ENCODE results near the gene PTGIR.

DNA sequence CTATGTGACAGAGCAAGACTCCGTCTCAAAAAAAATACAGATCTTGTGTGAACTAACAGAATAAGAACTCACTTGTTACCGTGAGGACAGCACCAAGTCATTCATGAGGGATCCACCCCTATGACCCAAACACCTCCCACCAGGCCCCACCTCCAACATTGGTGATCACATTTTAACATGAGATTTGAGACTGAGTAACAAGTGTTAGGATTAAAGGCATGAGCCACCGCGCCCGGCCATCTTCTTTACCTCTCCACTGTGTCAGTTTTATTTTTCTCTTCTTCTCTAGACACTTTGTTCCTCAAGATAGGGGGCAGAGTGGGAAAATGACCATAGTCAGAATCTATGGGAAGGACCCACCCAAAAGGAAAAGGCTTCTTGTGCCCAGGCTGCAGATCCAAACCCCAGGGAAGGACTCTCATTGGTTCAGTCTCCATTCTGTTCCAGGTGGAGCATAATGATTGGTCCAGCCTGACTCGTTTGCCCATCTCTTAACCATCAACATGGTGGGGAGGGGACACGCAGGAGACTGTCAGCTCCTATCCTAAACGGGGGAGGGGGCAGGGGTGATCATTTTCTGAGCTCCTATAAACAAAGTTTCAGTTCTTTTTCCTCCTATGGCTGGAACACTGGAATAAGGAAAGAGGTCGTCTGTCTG, 25.0 kb downstream of the PTGIR start:
- TF ChIP-seq SP1 (IDR thresholded peaks at IDR 0.05) (no peak), TARDBP (IDR thresholded peaks at IDR 0.05) (no peak), NFRKB (IDR thresholded peaks at IDR 0.05) (no peak), ZNF384 (IDR thresholded peaks at IDR 0.05) (no peak), BHLHE40 (IDR thresholded peaks at IDR 0.05; ENCODE audit: borderline replicate concordance) (no peak), ELF4 (IDR thresholded peaks at IDR 0.05) (no peak)

Measured in HEK293T (cell line).